H1 (cell line): Measurements from ENCODE around the gene HOXA10. TPM values are rescaled to one million over a fixed set of nuclear protein-coding genes. Genes with fewer than 3 reads are reported as not detected.

Experiments used
- CTCF ChIA-PET: fragments of 300-600 bp; sonication (Branson Sonifier 250); formaldehyde crosslinking; loops from one replicate; lab custom pipeline; 2021; ENCODE audit not compliant: partially characterized antibody; lab: Charles Lee
- POLR2A ChIA-PET: fragments of 300-600 bp; sonication (Branson Sonifier 250); formaldehyde crosslinking; loops from one replicate; lab custom pipeline; 2021; ENCODE audit warnings: inconsistent platforms; ENCODE audit not compliant: partially characterized antibody; lab: Charles Lee
- DNase-seq, 2 experiments: peaks; one replicate each; pipeline versions ENCODE4 v3.0.0 to v3.0.0-alpha.2; 2010 to 2022; ENCODE audit warnings: low spot score in 2 of 2, low read depth in 1 of 2, mixed read lengths in 1 of 2
- FAIRE-seq: peaks from 2 replicates; lab custom pipeline; 2011; peaks lifted over from hg19 to GRCh38; lab: Jason Lieb, UNC
- H2AFZ ChIP-seq: 2 replicates; pipeline ENCODE4 v1.8.1; 2012; ENCODE audit warnings: low read length, inconsistent platforms
- H2AK5ac ChIP-seq: 2 replicates; pipeline ENCODE4 v1.6.1; 2013; ENCODE audit warnings: low read depth, low read length
- H2BK120ac ChIP-seq: replicated peaks from 2 replicates; pipeline ENCODE3; 2013; ENCODE audit warnings: low read depth, low read length, inconsistent platforms
- H2BK12ac ChIP-seq: 2 replicates; pipeline ENCODE4 v1.6.1; 2013; ENCODE audit warnings: low read depth, low read length
- H2BK15ac ChIP-seq: 2 replicates; pipeline ENCODE4 v1.6.1; 2013; ENCODE audit warnings: low read length
- H2BK20ac ChIP-seq: 2 replicates; pipeline ENCODE4 v1.6.1; 2013; ENCODE audit warnings: low read length
- H2BK5ac ChIP-seq: 2 replicates; pipeline ENCODE4 v1.6.1; 2013; ENCODE audit warnings: low read depth, low read length
- H3K14ac ChIP-seq: 2 replicates; pipeline ENCODE4 v1.6.1; 2013; ENCODE audit warnings: inconsistent platforms; ENCODE audit not compliant: insufficient read length
- H3K18ac ChIP-seq: 2 replicates; pipeline ENCODE4 v1.6.1; 2013; ENCODE audit warnings: low read length; ENCODE audit errors: extremely low read depth
- H3K23ac ChIP-seq: 2 replicates; pipeline ENCODE4 v1.6.1; 2013; ENCODE audit warnings: inconsistent platforms; ENCODE audit not compliant: insufficient read length
- H3K23me2 ChIP-seq: 2 replicates; pipeline ENCODE4 v1.6.1; 2013; ENCODE audit warnings: low read depth, low read length
- H3K27ac ChIP-seq: 2 replicates; pipeline ENCODE4 v1.6.1; 2011; ENCODE audit warnings: low read depth, low read length, inconsistent platforms
- H3K27me3 ChIP-seq, 4 experiments: replicated peaks in 1 of 4; 1 replicate in 1 of 4; 2 replicates in 3 of 4; pipeline versions ENCODE4 v1.6.1 to v1.8.1; 2011 to 2013; ENCODE audit warnings: low read length in 3 of 4, mild to moderate bottlenecking in 3 of 4, inconsistent platforms in 2 of 4, mixed read lengths in 2 of 4, moderate library complexity in 1 of 4; ENCODE audit not compliant: control insufficient read depth in 3 of 4, insufficient read depth in 3 of 4; ENCODE audit errors: extremely low read depth in 1 of 4
- H3K36me3 ChIP-seq, 4 experiments: 2 replicates each; pipeline versions ENCODE4 v1.6.1 to v1.8.1; 2011 to 2013; ENCODE audit warnings: mild to moderate bottlenecking in 4 of 4, low read length in 3 of 4, moderate library complexity in 2 of 4, control low read depth in 1 of 4, inconsistent platforms in 1 of 4; ENCODE audit not compliant: insufficient read depth in 4 of 4, control insufficient read depth in 2 of 4
- H3K4ac ChIP-seq: replicated peaks from 2 replicates; pipeline ENCODE3; 2013; ENCODE audit warnings: low read length, low read depth, mixed read lengths, inconsistent platforms; ENCODE audit not compliant: insufficient read length
- H3K4me1 ChIP-seq, 4 experiments: replicated peaks in 1 of 4; 1 replicate in 1 of 4; 2 replicates in 3 of 4; pipeline versions ENCODE4 v1.6.1 to v1.8.1; 2011 to 2013; ENCODE audit warnings: low read length in 3 of 4, inconsistent platforms in 2 of 4, mixed read lengths in 1 of 4; ENCODE audit not compliant: insufficient read depth in 4 of 4, control insufficient read depth in 3 of 4
- H3K4me2 ChIP-seq, 2 experiments: 2 replicates each; pipeline versions ENCODE4 v1.6.1 to v1.8.1; 2011 to 2013; ENCODE audit warnings: low read depth in 2 of 2, low read length in 2 of 2, control low read depth in 1 of 2, inconsistent platforms in 1 of 2, mild to moderate bottlenecking in 1 of 2; ENCODE audit not compliant: insufficient read depth in 1 of 2
- H3K4me3 ChIP-seq, 4 experiments: fragments of 200-600, 300-600 bp in 1 of 4; sonication (generic), shearing (Covaris generic), sonication (Bioruptor Twin) in 1 of 4; 2 replicates each; pipeline versions ENCODE4 v1.5.1 to v1.8.1; 2011 to 2016; ENCODE audit warnings: low read length in 4 of 4, low read depth in 3 of 4, control low read depth in 2 of 4, inconsistent platforms in 2 of 4, mild to moderate bottlenecking in 2 of 4, mixed read lengths in 1 of 4, moderate library complexity in 1 of 4; ENCODE audit not compliant: insufficient read depth in 2 of 4; ENCODE audit errors: extremely low read depth in 1 of 4
- H3K56ac ChIP-seq: replicated peaks from 2 replicates; pipeline ENCODE3; 2013; ENCODE audit warnings: low read depth, mild to moderate bottlenecking, mixed read lengths, low read length, inconsistent platforms; ENCODE audit not compliant: insufficient read length
- H3K79me1 ChIP-seq: 2 replicates; pipeline ENCODE4 v1.6.1; 2013; ENCODE audit warnings: low read depth, low read length, control low read depth
- H3K79me2 ChIP-seq, 2 experiments: 2 replicates each; pipeline versions ENCODE4 v1.6.1 to v1.8.1; 2012 to 2013; ENCODE audit warnings: low read length in 2 of 2, mild to moderate bottlenecking in 2 of 2, inconsistent platforms in 1 of 2; ENCODE audit not compliant: insufficient read depth in 2 of 2, control insufficient read depth in 1 of 2
- H3K9ac ChIP-seq, 4 experiments: replicated peaks in 1 of 4; 1 replicate in 1 of 4; 2 replicates in 3 of 4; pipeline versions ENCODE4 v1.6.1 to v1.8.1; 2011 to 2013; ENCODE audit warnings: low read depth in 3 of 4, low read length in 3 of 4, control low read depth in 2 of 4, mild to moderate bottlenecking in 2 of 4, moderate library complexity in 2 of 4, inconsistent platforms in 1 of 4; ENCODE audit errors: extremely low read depth in 1 of 4
- H3K9me3 ChIP-seq, 2 experiments: 2 replicates each; pipeline versions ENCODE4 v1.6.1 to v1.8.1; 2012 to 2013; ENCODE audit warnings: mild to moderate bottlenecking in 2 of 2, moderate library complexity in 2 of 2, control low read depth in 1 of 2, inconsistent platforms in 1 of 2, low read depth in 1 of 2, low read length in 1 of 2, mixed read lengths in 1 of 2; ENCODE audit not compliant: insufficient read depth in 2 of 2
- H4K20me1 ChIP-seq, 2 experiments: replicated peaks in 1 of 2; 2 replicates each; pipeline versions ENCODE3 to v1.8.1; 2011 to 2013; ENCODE audit warnings: inconsistent platforms in 2 of 2, low read length in 2 of 2, mild to moderate bottlenecking in 1 of 2; ENCODE audit not compliant: insufficient read depth in 2 of 2, control insufficient read depth in 1 of 2
- H4K5ac ChIP-seq: 2 replicates; pipeline ENCODE4 v1.6.1; 2013; ENCODE audit warnings: low read length, low read depth, mixed read lengths, inconsistent platforms; ENCODE audit not compliant: insufficient read length
- H4K8ac ChIP-seq: 2 replicates; pipeline ENCODE4 v1.8.0; 2013; ENCODE audit warnings: mild to moderate bottlenecking, moderate library complexity, low read length, inconsistent platforms; ENCODE audit not compliant: insufficient read depth; ENCODE audit errors: extremely low read depth
- H4K91ac ChIP-seq: replicated peaks from 2 replicates; pipeline ENCODE3; 2013; ENCODE audit warnings: low read length, mixed read lengths, inconsistent platforms; ENCODE audit not compliant: insufficient read length
- CTCF ChIP-seq, 3 experiments: IDR thresholded peaks; 1 replicate in 2 of 3; 2 replicates in 1 of 3; pipeline versions ENCODE4 v1.5.1 to v1.6.1; 2011; ENCODE audit warnings: low read length in 3 of 3, mild to moderate bottlenecking in 3 of 3, inconsistent platforms in 2 of 3, low read depth in 1 of 3, moderate library complexity in 1 of 3; ENCODE audit not compliant: insufficient read depth in 1 of 3; ENCODE audit errors: control extremely low read depth in 1 of 3
- EZH2 ChIP-seq: fragments of 200-600 bp; sonication (generic); IDR thresholded peaks from 2 replicates; pipeline ENCODE4 v1.7.1; 2012; ENCODE audit warnings: low read depth, mild to moderate bottlenecking, moderate library complexity, low read length, inconsistent platforms; ENCODE audit not compliant: severe bottlenecking
- FOSL1 ChIP-seq: IDR thresholded peaks from 2 replicates; pipeline ENCODE4 v1.6.1; 2011; ENCODE audit warnings: mild to moderate bottlenecking, low read depth, low read length, moderate library complexity; ENCODE audit not compliant: insufficient read depth
- JUND ChIP-seq: IDR thresholded peaks from 2 replicates; pipeline ENCODE4 v1.6.1; 2011; ENCODE audit warnings: mild to moderate bottlenecking, improper control_type of control experiment, low read length
- RAD21 ChIP-seq, 2 experiments: IDR thresholded peaks in 1 of 2; conservative IDR thresholded peaks in 1 of 2; 2 replicates each; pipeline ENCODE4 v1.6.1; 2011; ENCODE audit warnings: low read depth in 2 of 2, low read length in 2 of 2, improper control_type of control experiment in 1 of 2, inconsistent platforms in 1 of 2, mild to moderate bottlenecking in 1 of 2, moderate library complexity in 1 of 2
- RNF2 ChIP-seq: fragments of 200-900, 300-1000 bp; sonication (generic); IDR thresholded peaks from 2 replicates; pipeline ENCODE4 v1.7.1; 2016; ENCODE audit warnings: borderline replicate concordance, low read depth, mild to moderate bottlenecking, antibody characterized with exemption, low read length; ENCODE audit not compliant: poor library complexity, severe bottlenecking; ENCODE audit errors: missing control alignments
- SUZ12 ChIP-seq: fragments of 200-600 bp; sonication (generic); IDR thresholded peaks from 2 replicates; pipeline ENCODE4 v1.6.1; 2012; ENCODE audit warnings: mild to moderate bottlenecking, inconsistent platforms, low read length, moderate library complexity, mixed read lengths
- WGBS, 2 experiments: shearing (Covaris generic) in 1 of 2; methylation state at CpG; one replicate each; pipeline versions ENCODE4 v1.1.6 to v1.1.7; 2013 to 2015; ENCODE audit warnings: low lambda C conversion rate in 2 of 2, mixed read lengths in 2 of 2, inconsistent platforms in 1 of 2, low coverage in 1 of 2, missing lambda C conversion rate in 1 of 2; ENCODE audit not compliant: insufficient replicate concordance in 2 of 2, insufficient coverage in 1 of 2, insufficient read length in 1 of 2; ENCODE audit errors: extremely low coverage in 1 of 2, missing lambda C conversion rate in 1 of 2; 5-methylcytosine and 5-hydroxymethylcytosine counted together
- polyA plus RNA-seq, 7 experiments: library from polyadenylated mRNA; depleted of rRNA in 3 of 7; stranded (reverse) in 5 of 7; unstranded in 2 of 7; fragments of >200 nt in 5 of 7; fragments of 200-250 nt in 2 of 7; gene quantifications; 1 replicate in 5 of 7; 2 replicates in 1 of 7; 4 replicates in 1 of 7; pipeline versions ENCODE4 v1.2.1 to v1.2.3, GENCODE V29; 2011 to 2013; ENCODE audit warnings: missing spikeins in 2 of 7, mixed read lengths in 2 of 7
- total RNA-seq: library from RNA; stranded (reverse); fragmentation: NEBNext Ultra II Directional; extraction: Animal tissue kit (Norgen Biotek cat#: 25700); gene quantifications from 2 replicates; pipeline ENCODE4 v1.2.1, GENCODE V29; 2021

The HOXA10 gene
- total and polyA plus RNA-seq, 2 of the 8 experiments (the other 6 are each of a cell fraction or from before 2014, with no cell fraction given): not detected

- no peak overlapping the region for H3K56ac ChIP-seq
- H2BK5ac ChIP-seq: no peak overlapping the region
- no peak overlapping the region for H3K27ac ChIP-seq
- H3K9me3 ChIP-seq: peaks cover 0 to 3% of the 10 kb centered on the region in 2 experiments; a peak in 1 of 4 replicates
- WGBS, 2 experiments: 14% methylated on average over 13 of the region's 30 CpGs; no CpG with 5 or more reads in 1 of the 2 experiments
- H2AFZ ChIP-seq: no peak overlapping the region
- ChIA-PET CTCF (interaction anchor here (0.6 to 12.5 kb wide), 24 partner anchors 8 to 870 kb away, joined by 3 to 123 read pairs (median 10); partner anchors contain the start of genes HOXA1, HOXA3 and HOXA7), POLR2A (no interaction called here)
- no peak overlapping the region; the same call in 1 of the 2 replicates for H4K8ac ChIP-seq
- no peaks in the 10 kb centered on the region for H3K79me2 ChIP-seq
- no peak overlapping the region for H2BK120ac ChIP-seq
- H3K4me3 ChIP-seq: peak overlapping the region in 1 of 4 experiments; percentile 59; a peak in 2 of 8 replicates
- no peak overlapping the region for H3K18ac ChIP-seq
- peaks cover 0 to 6% (median 3%) of the 10 kb centered on the region in 4 experiments; a peak in 4 of 7 replicates for H3K4me1 ChIP-seq
- H3K23me2 ChIP-seq: peaks cover 9% of the 10 kb centered on the region
- H3K27me3 ChIP-seq: peaks cover 97 to 100% (median 99%) of the 10 kb centered on the region in 4 experiments
- no peak overlapping the region for H2BK12ac ChIP-seq
- H2BK20ac ChIP-seq: no peak overlapping the region
- no peak overlapping the region for H4K91ac ChIP-seq
- H3K79me1 ChIP-seq: no peaks in the 10 kb centered on the region
- DNase-seq (peak in 1 of 2 experiments; percentile 55), FAIRE-seq (no peak)
- H4K20me1 ChIP-seq: peaks cover 19 to 25% of the 10 kb centered on the region in 2 experiments
- no peak overlapping the region for H3K9ac ChIP-seq
- no peak overlapping the region for H3K23ac ChIP-seq
- peaks cover 0 to 6% (median 0%) of the 10 kb centered on the region in 4 experiments; a peak in 1 of 8 replicates for H3K36me3 ChIP-seq
- H3K4me2 ChIP-seq: peak overlapping the region; percentile 70; a peak in 2 of 4 replicates
- no peak overlapping the region for H2AK5ac ChIP-seq
- H2BK15ac ChIP-seq: no peak overlapping the region
- H4K5ac ChIP-seq: no peak overlapping the region
- H3K14ac ChIP-seq: no peak overlapping the region
- no peak overlapping the region for H3K4ac ChIP-seq
- TF ChIP-seq RNF2 (peak; percentile 94), EZH2 (peak; percentile 88), FOSL1 (no peak), JUND (no peak), SUZ12 (peak; percentile 58), CTCF (IDR thresholded peaks at IDR 0.05; ENCODE audit: control extremely low read depth in 1 of 3, insufficient read depth in 1 of 3, low read depth in 1 of 3, low read length in 3 of 3) (peak in 2 of 3 experiments; percentile 25 to 27; a peak in 2 of 4 replicates), RAD21 (IDR thresholded peaks at IDR 0.05 in 1 of 2, conservative IDR thresholded peaks at IDR 0.05 in 1 of 2; ENCODE audit: low read depth in 2 of 2, low read length in 2 of 2) (peak; percentile 7 to 19; a peak in 2 of 4 replicates)
Observed at GRCh38 chr7:27141923-27142579, 32.1 kb downstream of the HOXA10 start.
